Fibroblast of the aortic adventitia (primary cell): ENCODE results near the gene CTNNBIP1. TPM values are rescaled to one million over a fixed set of nuclear protein-coding genes. Genes with fewer than 3 reads are reported as not detected.

ENCODE experiments used
- DNase-seq: peaks from one replicate; pipeline ENCODE4 v3.0.0-alpha.2; 2010; ENCODE audit warnings: low read depth
- H3K4me3 ChIP-seq: 2 replicates; pipeline ENCODE4 v1.5.1; 2011; ENCODE audit warnings: low read depth, mild to moderate bottlenecking, control low read depth, low read length, moderate library complexity
- total RNA-seq: library from RNA; depleted of rRNA; stranded (reverse); fragments of >200 nt; gene quantifications from 2 replicates; pipeline ENCODE4 v1.2.3, GENCODE V29; 2012; ENCODE audit warnings: low replicate concordance
- TF ChIP-seq, protein P1 (sequence below): IDR thresholded peaks from 2 replicates; pipeline ENCODE4 v1.5.1; 2011; ENCODE audit warnings: mild to moderate bottlenecking, low read length, control low read depth, inconsistent platforms; ENCODE audit not compliant: insufficient read depth

The CTNNBIP1 gene
- total RNA-seq, 1 donor = 11.9 TPM

GRCh38 chr1:9881838-9882249 is 28.2 kb downstream of the CTNNBIP1 start:
- DNase-seq = peak; percentile 63
- H3K4me3 ChIP-seq = no peak overlapping the region
- TF ChIP-seq, protein P1, sequence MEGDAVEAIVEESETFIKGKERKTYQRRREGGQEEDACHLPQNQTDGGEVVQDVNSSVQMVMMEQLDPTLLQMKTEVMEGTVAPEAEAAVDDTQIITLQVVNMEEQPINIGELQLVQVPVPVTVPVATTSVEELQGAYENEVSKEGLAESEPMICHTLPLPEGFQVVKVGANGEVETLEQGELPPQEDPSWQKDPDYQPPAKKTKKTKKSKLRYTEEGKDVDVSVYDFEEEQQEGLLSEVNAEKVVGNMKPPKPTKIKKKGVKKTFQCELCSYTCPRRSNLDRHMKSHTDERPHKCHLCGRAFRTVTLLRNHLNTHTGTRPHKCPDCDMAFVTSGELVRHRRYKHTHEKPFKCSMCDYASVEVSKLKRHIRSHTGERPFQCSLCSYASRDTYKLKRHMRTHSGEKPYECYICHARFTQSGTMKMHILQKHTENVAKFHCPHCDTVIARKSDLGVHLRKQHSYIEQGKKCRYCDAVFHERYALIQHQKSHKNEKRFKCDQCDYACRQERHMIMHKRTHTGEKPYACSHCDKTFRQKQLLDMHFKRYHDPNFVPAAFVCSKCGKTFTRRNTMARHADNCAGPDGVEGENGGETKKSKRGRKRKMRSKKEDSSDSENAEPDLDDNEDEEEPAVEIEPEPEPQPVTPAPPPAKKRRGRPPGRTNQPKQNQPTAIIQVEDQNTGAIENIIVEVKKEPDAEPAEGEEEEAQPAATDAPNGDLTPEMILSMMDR = no peak

- no peak overlapping the region for H3K4me3 ChIP-seq
- TF ChIP-seq, protein P1 = no peak
- DNase-seq = no peak
These were observed 31.7 kb downstream of the CTNNBIP1 start for GRCh38 chr1:9878404-9878803.

GRCh38 chr1:9877962-9878361 is 32.1 kb downstream of the CTNNBIP1 start:
- TF ChIP-seq, protein P1 = no peak
- no peak for DNase-seq
- H3K4me3 ChIP-seq = no peak overlapping the region

- TF ChIP-seq, protein P1 = no peak
- no peak overlapping the region for H3K4me3 ChIP-seq
- DNase-seq = peak; percentile 27
These were observed 34.5 kb downstream of the CTNNBIP1 start for GRCh38 chr1:9875636-9876000.

GRCh38 chr1:9874959-9875635 is 35.0 kb downstream of the CTNNBIP1 start:
- peak; percentile 77 for DNase-seq
- peak overlapping the region; percentile 28 for H3K4me3 ChIP-seq
- TF ChIP-seq, protein P1 = peak; percentile 89

GRCh38 chr1:9874412-9874811 is 35.7 kb downstream of the CTNNBIP1 start:
- TF ChIP-seq, protein P1 = no peak
- DNase-seq = no peak
- no peak overlapping the region for H3K4me3 ChIP-seq

GRCh38 chr1:9873992-9874391 is 36.1 kb downstream of the CTNNBIP1 start:
- TF ChIP-seq, protein P1 = no peak
- DNase-seq = no peak
- no peak overlapping the region for H3K4me3 ChIP-seq
